ENCODE measurements around the gene MICU2.
"Not testable (repeated sequence)": the region's sequence is repeated elsewhere in the genome, so short reads cannot be mapped to it uniquely, and the experiment has no call there.

- TF ChIP-seq CTCF (IDR thresholded peaks at IDR 0.05; ENCODE audit: low read length); EZH2 (IDR thresholded peaks at IDR 0.05; ENCODE audit: borderline replicate concordance, low read length): not testable (repeated sequence)
Observed at GRCh38 chr13:21589510-21589909, 14.5 kb downstream of the MICU2 start.
